Measurements from ENCODE around the gene PDCD7.
A peak's percentile ranks its signal among the peaks of the same experiment; 100 is the strongest.

The PDCD7 gene

DNA sequence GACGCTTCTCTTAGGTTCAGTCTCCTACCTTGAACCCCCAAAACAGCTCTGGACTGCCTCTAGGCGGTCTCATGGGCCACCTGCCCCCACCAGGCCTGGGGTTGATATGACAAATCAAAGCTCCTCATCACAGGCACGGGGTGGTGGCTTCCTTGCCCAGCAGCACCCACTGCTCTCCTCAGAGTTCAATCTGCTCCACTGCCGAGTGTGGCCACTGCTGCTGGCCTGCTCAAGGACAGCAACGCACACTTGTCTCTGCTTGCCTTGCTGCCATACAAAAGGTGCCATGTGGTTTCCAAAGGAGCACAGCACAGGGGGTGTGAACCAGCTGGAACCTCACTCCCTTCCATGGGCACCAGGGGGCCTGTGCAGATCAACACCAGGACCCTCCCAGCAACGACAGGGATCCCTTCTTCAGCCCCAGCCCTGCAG is 46.9 kb downstream of the PDCD7 start:
- in situ Hi-C loops (cut with HindIII; ENCODE audit: low sequenced_read_pairs), result no loop called here
- DNase-seq (ENCODE audit: low read depth), result no peak
- TF ChIP-seq, protein P1, sequence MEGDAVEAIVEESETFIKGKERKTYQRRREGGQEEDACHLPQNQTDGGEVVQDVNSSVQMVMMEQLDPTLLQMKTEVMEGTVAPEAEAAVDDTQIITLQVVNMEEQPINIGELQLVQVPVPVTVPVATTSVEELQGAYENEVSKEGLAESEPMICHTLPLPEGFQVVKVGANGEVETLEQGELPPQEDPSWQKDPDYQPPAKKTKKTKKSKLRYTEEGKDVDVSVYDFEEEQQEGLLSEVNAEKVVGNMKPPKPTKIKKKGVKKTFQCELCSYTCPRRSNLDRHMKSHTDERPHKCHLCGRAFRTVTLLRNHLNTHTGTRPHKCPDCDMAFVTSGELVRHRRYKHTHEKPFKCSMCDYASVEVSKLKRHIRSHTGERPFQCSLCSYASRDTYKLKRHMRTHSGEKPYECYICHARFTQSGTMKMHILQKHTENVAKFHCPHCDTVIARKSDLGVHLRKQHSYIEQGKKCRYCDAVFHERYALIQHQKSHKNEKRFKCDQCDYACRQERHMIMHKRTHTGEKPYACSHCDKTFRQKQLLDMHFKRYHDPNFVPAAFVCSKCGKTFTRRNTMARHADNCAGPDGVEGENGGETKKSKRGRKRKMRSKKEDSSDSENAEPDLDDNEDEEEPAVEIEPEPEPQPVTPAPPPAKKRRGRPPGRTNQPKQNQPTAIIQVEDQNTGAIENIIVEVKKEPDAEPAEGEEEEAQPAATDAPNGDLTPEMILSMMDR (IDR thresholded peaks at IDR 0.05; ENCODE audit: low read depth, low read length, missing control alignments), result no peak

DNA sequence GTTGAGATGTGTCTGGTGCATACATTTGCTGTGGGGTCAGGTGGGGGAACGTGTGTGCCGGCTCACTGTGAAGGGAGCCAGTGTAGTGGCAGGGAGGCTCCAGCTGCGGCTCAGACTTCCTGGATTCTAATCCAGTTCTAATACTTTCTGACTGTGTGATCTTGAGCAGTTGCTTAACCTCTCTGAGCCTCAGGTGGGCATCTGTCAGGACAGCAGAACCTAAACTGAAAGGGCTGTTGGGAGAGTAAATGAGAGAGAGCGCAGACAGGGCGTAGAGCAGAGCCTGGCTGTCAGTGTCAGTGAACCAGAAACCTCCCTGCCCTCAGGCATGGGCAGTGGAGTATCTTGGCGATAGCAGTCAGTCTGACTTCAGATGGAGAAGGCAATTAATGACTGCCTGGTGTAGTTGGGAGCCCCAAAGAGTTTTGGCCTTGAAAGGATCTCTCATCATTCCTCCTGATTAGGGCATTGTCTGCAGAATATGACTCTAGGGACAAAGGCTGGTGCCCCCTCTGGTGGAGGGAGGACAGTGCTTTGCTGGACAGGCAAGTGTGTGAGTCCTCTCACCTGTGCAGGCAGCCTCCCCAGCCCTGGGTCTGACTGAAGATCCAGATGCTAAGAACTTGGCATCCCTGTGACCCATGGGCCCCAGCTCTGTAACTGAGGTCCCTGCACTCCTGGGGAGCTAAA is 47.5 kb downstream of the PDCD7 start:
- H3K4me3 ChIP-seq (ENCODE audit: low read depth, low read length), result no peak overlapping the region
- DNase-seq (ENCODE audit: low read depth), result no peak
- TF ChIP-seq, protein P1 (IDR thresholded peaks at IDR 0.05; ENCODE audit: low read depth, low read length, missing control alignments), result peak; percentile 63
- in situ Hi-C loops (cut with HindIII; ENCODE audit: low sequenced_read_pairs), result no loop called here

More for the DNA sequence above, 46.9 kb downstream of the PDCD7 start:
- H3K4me3 ChIP-seq (ENCODE audit: low read depth, low read length), result no peak overlapping the region

DNA sequence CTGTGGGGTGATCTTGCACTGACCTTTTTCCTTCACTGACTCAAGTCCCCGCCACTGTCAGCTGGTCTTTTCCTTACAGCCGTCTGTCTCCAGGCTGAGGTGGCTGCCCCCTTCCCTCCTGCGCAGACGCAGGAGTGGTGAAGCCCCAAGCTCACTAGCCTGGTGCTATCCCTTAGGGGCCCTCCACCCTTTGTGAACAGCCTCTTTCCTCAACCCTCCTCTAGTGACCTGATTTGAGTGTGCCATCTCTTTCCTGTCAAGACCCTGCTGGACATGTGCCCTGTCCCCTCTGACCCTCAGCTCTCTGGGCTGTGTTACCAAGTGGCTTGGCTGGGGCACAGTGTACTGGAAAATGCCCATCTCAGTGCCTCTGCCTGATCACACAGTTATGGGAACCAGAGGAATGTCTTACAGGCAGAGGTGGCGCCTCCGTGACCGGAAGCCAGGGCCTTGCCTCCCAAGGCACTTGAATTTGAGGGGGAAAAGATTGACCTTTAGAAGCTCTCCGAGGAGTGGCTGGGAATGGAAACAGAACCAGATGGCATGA is 48.3 kb downstream of the PDCD7 start:
- no peak overlapping the region for H3K4me3 ChIP-seq (ENCODE audit: low read depth, low read length)
- TF ChIP-seq, protein P1 (IDR thresholded peaks at IDR 0.05; ENCODE audit: low read depth, low read length, missing control alignments), result no peak
- no peak for DNase-seq (ENCODE audit: low read depth)
- in situ Hi-C loops (cut with HindIII; ENCODE audit: low sequenced_read_pairs), result no loop called here

DNA sequence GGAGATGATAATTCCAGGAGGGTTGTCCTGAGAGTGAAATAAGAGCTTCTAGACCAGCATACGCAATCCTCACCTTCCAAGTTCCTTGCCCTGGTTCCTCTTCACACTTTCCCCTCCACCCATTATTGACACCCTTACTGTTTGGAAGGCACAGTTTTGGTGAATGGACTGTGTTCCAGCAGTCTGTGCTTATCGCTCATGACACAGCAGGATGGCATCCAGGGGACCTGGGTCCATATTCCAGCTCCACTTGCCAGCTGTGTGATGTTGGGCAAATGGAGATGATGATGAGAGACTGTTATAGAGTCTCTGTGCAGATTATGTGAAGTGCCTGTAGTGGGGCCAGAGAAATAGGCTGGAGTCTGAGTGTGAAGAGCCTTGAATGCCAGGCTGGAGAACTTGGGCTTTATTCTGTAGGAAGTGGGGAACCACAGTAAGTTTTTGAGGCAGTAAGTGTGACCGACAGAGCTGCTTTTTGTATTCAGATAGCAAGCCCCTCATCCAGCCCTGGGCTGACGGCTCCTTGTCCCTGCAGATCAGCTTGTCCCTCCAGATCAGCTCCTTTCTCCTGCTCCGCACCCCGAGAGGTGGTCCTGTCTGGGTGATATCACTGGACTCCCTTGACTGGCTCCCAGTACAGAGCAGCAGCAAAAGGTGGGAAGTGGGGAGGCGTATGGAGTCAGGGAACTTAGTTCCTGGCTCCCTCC is 49.0 kb downstream of the PDCD7 start:
- DNase-seq (ENCODE audit: low read depth), result no peak
- in situ Hi-C loops (cut with HindIII; ENCODE audit: low sequenced_read_pairs), result no loop called here
- TF ChIP-seq, protein P1 (IDR thresholded peaks at IDR 0.05; ENCODE audit: low read depth, low read length, missing control alignments), result no peak
- no peak overlapping the region for H3K4me3 ChIP-seq (ENCODE audit: low read depth, low read length)

DNA sequence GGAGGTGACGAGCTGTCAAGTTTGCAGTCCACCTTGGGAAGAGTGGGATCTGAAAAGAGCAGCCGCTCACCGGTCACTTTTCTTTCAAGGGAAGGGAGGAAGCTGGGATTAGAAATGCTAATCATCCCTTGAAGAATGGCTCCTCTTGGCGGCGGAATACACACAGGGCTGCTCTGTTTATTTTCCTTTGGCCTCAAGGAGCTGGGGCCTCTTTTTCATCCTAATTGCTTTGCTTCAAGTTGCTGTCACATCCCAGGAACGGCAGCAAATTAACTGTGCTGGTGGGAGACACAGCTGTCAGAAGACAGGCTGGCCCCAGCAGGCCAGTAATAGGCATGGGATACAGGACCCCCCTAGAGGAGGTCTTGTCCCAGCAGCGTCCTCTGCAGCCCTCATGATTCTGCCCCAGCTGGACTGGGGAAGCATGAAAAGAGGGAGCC is 50.3 kb downstream of the PDCD7 start:
- H3K4me3 ChIP-seq (ENCODE audit: low read depth, low read length), result no peak overlapping the region
- in situ Hi-C loops (cut with HindIII; ENCODE audit: low sequenced_read_pairs), result no loop called here
- DNase-seq (ENCODE audit: low read depth), result peak; percentile 36
- TF ChIP-seq, protein P1 (IDR thresholded peaks at IDR 0.05; ENCODE audit: low read depth, low read length, missing control alignments), result peak; percentile 57

DNA sequence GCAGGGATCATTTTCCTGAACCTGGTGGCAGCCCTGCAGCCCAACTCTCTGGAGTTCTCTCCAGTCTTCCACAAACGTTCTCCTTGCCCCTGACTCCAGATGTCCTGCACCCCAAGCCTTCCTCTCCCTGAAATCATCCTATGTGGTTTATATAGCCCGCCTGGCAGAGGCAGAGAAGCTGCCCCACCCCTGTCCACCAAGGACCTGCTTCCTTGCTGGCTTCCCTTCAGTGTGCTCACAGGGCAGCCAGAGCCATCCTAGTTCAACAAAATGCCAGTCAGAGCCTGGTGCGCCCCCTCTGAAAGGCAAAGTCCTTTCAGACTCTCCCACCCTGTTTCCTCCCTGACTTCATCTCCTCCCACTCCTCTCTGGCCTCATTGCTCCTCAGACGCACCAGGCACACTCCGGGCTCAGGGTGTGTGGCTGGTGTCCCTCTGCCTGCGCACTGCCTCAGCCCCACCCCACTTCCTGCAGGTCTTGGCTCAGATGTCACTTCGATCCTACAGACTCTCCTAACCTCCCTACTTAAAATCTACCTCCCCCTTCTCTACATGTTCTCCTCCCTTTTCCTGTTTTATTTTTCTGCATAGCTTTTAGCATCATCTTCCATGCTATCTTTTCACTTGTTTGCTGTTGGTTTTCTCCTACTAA is 51.2 kb downstream of the PDCD7 start:
- in situ Hi-C loops (cut with HindIII; ENCODE audit: low sequenced_read_pairs), result no loop called here
- no peak for DNase-seq (ENCODE audit: low read depth)
- TF ChIP-seq, protein P1 (IDR thresholded peaks at IDR 0.05; ENCODE audit: low read depth, low read length, missing control alignments), result no peak
- no peak overlapping the region for H3K4me3 ChIP-seq (ENCODE audit: low read depth, low read length)
